T-helper 2 cell (primary cell): ENCODE data around the gene FAM83D.
A peak's percentile ranks its signal among the peaks of the same experiment; 100 is the strongest.
"Not testable (repeated sequence)": the region's sequence is repeated elsewhere in the genome, so short reads cannot be mapped to it uniquely, and the experiment has no call there.

Experiments used
- DNase-seq, 5 experiments: peaks; one replicate each; pipeline versions ENCODE4 v3.0.0 to v3.0.0-alpha.2; 2012 to 2022

The FAM83D gene

GRCh38 chr20:38968090-38968489 is 41.9 kb downstream of the FAM83D start:
- no peak for DNase-seq

GRCh38 chr20:38969708-38970107 is 43.5 kb downstream of the FAM83D start:
- no peak for DNase-seq

- no peak for DNase-seq
Observed at GRCh38 chr20:38970302-38970701, 44.1 kb downstream of the FAM83D start.

- DNase-seq, result no peak
Observed at GRCh38 chr20:38973107-38973506, 46.9 kb downstream of the FAM83D start.

GRCh38 chr20:38973645-38974044 is 47.4 kb downstream of the FAM83D start:
- DNase-seq, result no peak

- DNase-seq, result peak in 1 of 5 experiments; percentile 73
Observed at GRCh38 chr20:38975539-38976120, 49.4 kb downstream of the FAM83D start.

GRCh38 chr20:38979434-38979833 is 53.2 kb downstream of the FAM83D start:
- DNase-seq, result no peak

GRCh38 chr20:38979842-38980241 is 53.6 kb downstream of the FAM83D start:
- no peak for DNase-seq

- no peak for DNase-seq
Observed at GRCh38 chr20:38982291-38982690, 56.1 kb downstream of the FAM83D start.

GRCh38 chr20:38985060-38985459 is 58.8 kb downstream of the FAM83D start:
- DNase-seq, result no peak

- no peak for DNase-seq
Observed at GRCh38 chr20:38985603-38986170, 59.5 kb downstream of the FAM83D start.

GRCh38 chr20:38986663-38987062 is 60.4 kb downstream of the FAM83D start:
- no peak for DNase-seq

- DNase-seq, result no peak
Observed at GRCh38 chr20:38987777-38988176, 61.6 kb downstream of the FAM83D start.

GRCh38 chr20:38990728-38991127 is 64.5 kb downstream of the FAM83D start:
- no peak for DNase-seq

GRCh38 chr20:38991814-38992704 is 65.8 kb downstream of the FAM83D start:
- no peak for DNase-seq

- DNase-seq, result no peak
Observed at GRCh38 chr20:38995536-38996044, 69.4 kb downstream of the FAM83D start.

- DNase-seq, result not testable (repeated sequence)
Observed at GRCh38 chr20:38996866-38997265, 70.6 kb downstream of the FAM83D start.

GRCh38 chr20:38997622-38998021 is 71.4 kb downstream of the FAM83D start:
- DNase-seq, result peak in 2 of 5 experiments; percentile 30 to 71

- peak in 1 of 5 experiments; percentile 48 for DNase-seq
Observed at GRCh38 chr20:38999217-38999616, 73.0 kb downstream of the FAM83D start.

- DNase-seq, result no peak
Observed at GRCh38 chr20:38999965-39000910, 74.0 kb downstream of the FAM83D start.
